ENCODE results near the gene NTM. TPM values are rescaled to one million over a fixed set of nuclear protein-coding genes. Genes with fewer than 3 reads are reported as not detected.

Gene NTM
- total RNA-seq, 2 experiments from 2014 or later, result not detected

GRCh38 chr11:131560287-131560686 is 189.9 kb downstream of the NTM start:
- POLR2A ChIA-PET, result no interaction called here
- no peaks in the 10 kb centered on the region for H3K27me3 Mint-ChIP-seq
- no peak for DNase-seq
- no peak overlapping the region for H3K4me3 Mint-ChIP-seq
- ATAC-seq (ENCODE audit: low read depth), result no peak
- no peak overlapping the region for H3K27ac Mint-ChIP-seq
- no peaks in the 10 kb centered on the region for H3K4me1 Mint-ChIP-seq
- no peaks in the 10 kb centered on the region for H3K36me3 Mint-ChIP-seq
- no peaks in the 10 kb centered on the region for H3K9me3 Mint-ChIP-seq

GRCh38 chr11:131561501-131561900 is 191.1 kb downstream of the NTM start:
- no peaks in the 10 kb centered on the region for H3K36me3 Mint-ChIP-seq
- POLR2A ChIA-PET, result no interaction called here

GRCh38 chr11:131561972-131562371 is 191.6 kb downstream of the NTM start:
- Mint-ChIP-seq H3K27ac (no peak overlapping the region), H3K27me3 (no peaks in the 10 kb centered on the region), H3K9me3 (no peaks in the 10 kb centered on the region), H3K36me3 (no peaks in the 10 kb centered on the region), H3K4me1 (no peaks in the 10 kb centered on the region), H3K4me3 (no peak overlapping the region)
- no peak for ATAC-seq (ENCODE audit: low read depth)
- POLR2A ChIA-PET, result no interaction called here
- DNase-seq, result no peak

More at GRCh38 chr11:131561501-131561900, 191.1 kb downstream of the NTM start:
- ATAC-seq (ENCODE audit: low read depth) (no peak), DNase-seq (no peak)
- Mint-ChIP-seq H3K27ac (no peak overlapping the region), H3K27me3 (no peaks in the 10 kb centered on the region), H3K4me1 (no peaks in the 10 kb centered on the region), H3K9me3 (no peaks in the 10 kb centered on the region), H3K4me3 (no peak overlapping the region)

- Mint-ChIP-seq H3K27ac (no peak overlapping the region), H3K36me3 (no peaks in the 10 kb centered on the region), H3K4me3 (no peak overlapping the region), H3K4me1 (no peaks in the 10 kb centered on the region), H3K27me3 (no peaks in the 10 kb centered on the region), H3K9me3 (no peaks in the 10 kb centered on the region)
- POLR2A ChIA-PET, result no interaction called here
- DNase-seq (no peak), ATAC-seq (ENCODE audit: low read depth) (no peak)
Observed at GRCh38 chr11:131568318-131568717, 197.9 kb downstream of the NTM start.

- Mint-ChIP-seq H3K27ac (no peak overlapping the region), H3K36me3 (no peaks in the 10 kb centered on the region), H3K4me3 (no peak overlapping the region), H3K4me1 (no peaks in the 10 kb centered on the region), H3K9me3 (no peaks in the 10 kb centered on the region), H3K27me3 (no peaks in the 10 kb centered on the region)
- DNase-seq (no peak), ATAC-seq (ENCODE audit: low read depth) (no peak)
- POLR2A ChIA-PET, result no interaction called here
Observed at GRCh38 chr11:131571571-131571970, 201.2 kb downstream of the NTM start.

GRCh38 chr11:131572423-131572822 is 202.0 kb downstream of the NTM start:
- H3K9me3 Mint-ChIP-seq, result no peaks in the 10 kb centered on the region
- POLR2A ChIA-PET, result no interaction called here
- no peaks in the 10 kb centered on the region for H3K4me1 Mint-ChIP-seq
- no peak for ATAC-seq (ENCODE audit: low read depth)
- no peak overlapping the region for H3K27ac Mint-ChIP-seq
- no peaks in the 10 kb centered on the region for H3K36me3 Mint-ChIP-seq
- no peak overlapping the region for H3K4me3 Mint-ChIP-seq
- H3K27me3 Mint-ChIP-seq, result no peaks in the 10 kb centered on the region
- DNase-seq, result no peak

GRCh38 chr11:131579932-131580387 is 209.5 kb downstream of the NTM start:
- Mint-ChIP-seq H3K36me3 (no peaks in the 10 kb centered on the region), H3K27ac (no peak overlapping the region), H3K9me3 (no peaks in the 10 kb centered on the region), H3K4me1 (no peaks in the 10 kb centered on the region), H3K27me3 (no peaks in the 10 kb centered on the region), H3K4me3 (no peak overlapping the region)
- no peak for ATAC-seq (ENCODE audit: low read depth)
- no peak for DNase-seq
- POLR2A ChIA-PET, result no interaction called here

- no peak for ATAC-seq (ENCODE audit: low read depth)
- no peak overlapping the region for H3K27ac Mint-ChIP-seq
- no peaks in the 10 kb centered on the region for H3K4me1 Mint-ChIP-seq
- POLR2A ChIA-PET, result no interaction called here
- no peak for DNase-seq
- H3K9me3 Mint-ChIP-seq, result no peaks in the 10 kb centered on the region
- H3K4me3 Mint-ChIP-seq, result no peak overlapping the region
- H3K27me3 Mint-ChIP-seq, result no peaks in the 10 kb centered on the region
- H3K36me3 Mint-ChIP-seq, result no peaks in the 10 kb centered on the region
Observed at GRCh38 chr11:131580476-131580875, 210.1 kb downstream of the NTM start.

DNA sequence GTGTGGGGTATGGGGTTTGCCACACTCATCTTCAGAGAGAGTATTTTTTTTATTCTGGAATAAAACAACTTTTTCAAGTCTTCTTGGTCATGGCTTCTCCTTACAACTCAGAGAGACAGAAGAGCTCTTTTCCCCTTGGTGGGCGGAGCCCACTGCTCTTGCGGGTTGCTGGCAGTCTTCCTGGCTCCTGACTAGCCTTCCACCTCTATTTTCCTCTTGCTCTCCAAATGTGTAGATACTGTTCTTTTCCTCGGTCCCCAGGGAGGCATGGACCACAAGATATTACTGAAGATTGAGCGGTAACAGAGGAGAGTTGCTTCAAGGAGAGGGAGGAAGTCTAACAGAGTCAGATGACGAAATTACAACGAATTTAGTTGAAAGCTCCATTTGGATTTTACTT is 210.6 kb downstream of the NTM start:
- POLR2A ChIA-PET, result no interaction called here
- Mint-ChIP-seq H3K4me1 (no peaks in the 10 kb centered on the region), H3K4me3 (no peak overlapping the region)

GRCh38 chr11:131582021-131582525 is 211.7 kb downstream of the NTM start:
- H3K27ac Mint-ChIP-seq, result no peak overlapping the region
- POLR2A ChIA-PET, result no interaction called here

More for the DNA sequence above, 210.6 kb downstream of the NTM start:
- ATAC-seq (ENCODE audit: low read depth), result no peak
- H3K27me3 Mint-ChIP-seq, result no peaks in the 10 kb centered on the region
- no peak overlapping the region for H3K27ac Mint-ChIP-seq
- H3K36me3 Mint-ChIP-seq, result no peaks in the 10 kb centered on the region
- H3K9me3 Mint-ChIP-seq, result no peaks in the 10 kb centered on the region
- DNase-seq, result no peak

GRCh38 chr11:131583421-131583820 is 213.0 kb downstream of the NTM start:
- Mint-ChIP-seq H3K4me3 (no peak overlapping the region), H3K4me1 (no peaks in the 10 kb centered on the region), H3K27ac (no peak overlapping the region), H3K36me3 (no peaks in the 10 kb centered on the region), H3K27me3 (no peaks in the 10 kb centered on the region), H3K9me3 (no peaks in the 10 kb centered on the region)
- DNase-seq (no peak), ATAC-seq (ENCODE audit: low read depth) (no peak)
- POLR2A ChIA-PET, result no interaction called here

More at GRCh38 chr11:131582021-131582525, 211.7 kb downstream of the NTM start:
- no peak for DNase-seq
- Mint-ChIP-seq H3K27me3 (no peaks in the 10 kb centered on the region), H3K4me1 (no peaks in the 10 kb centered on the region), H3K9me3 (no peaks in the 10 kb centered on the region), H3K36me3 (no peaks in the 10 kb centered on the region), H3K4me3 (no peak overlapping the region)
- ATAC-seq (ENCODE audit: low read depth), result no peak

GRCh38 chr11:131583938-131584337 is 213.5 kb downstream of the NTM start:
- Mint-ChIP-seq H3K27ac (no peak overlapping the region), H3K4me1 (no peaks in the 10 kb centered on the region), H3K4me3 (no peak overlapping the region), H3K27me3 (no peaks in the 10 kb centered on the region), H3K36me3 (no peaks in the 10 kb centered on the region), H3K9me3 (no peaks in the 10 kb centered on the region)
- POLR2A ChIA-PET, result no interaction called here
- no peak for ATAC-seq (ENCODE audit: low read depth)
- DNase-seq, result no peak

GRCh38 chr11:131584785-131585592 is 214.6 kb downstream of the NTM start:
- no peak overlapping the region for H3K4me3 Mint-ChIP-seq
- no peak for DNase-seq
- H3K36me3 Mint-ChIP-seq, result no peaks in the 10 kb centered on the region
- H3K27ac Mint-ChIP-seq, result no peak overlapping the region
- H3K4me1 Mint-ChIP-seq, result no peaks in the 10 kb centered on the region
- H3K27me3 Mint-ChIP-seq, result no peaks in the 10 kb centered on the region
- POLR2A ChIA-PET, result no interaction called here
- no peaks in the 10 kb centered on the region for H3K9me3 Mint-ChIP-seq
- no peak for ATAC-seq (ENCODE audit: low read depth)

GRCh38 chr11:131588057-131588456 is 217.6 kb downstream of the NTM start:
- DNase-seq (no peak), ATAC-seq (ENCODE audit: low read depth) (no peak)
- Mint-ChIP-seq H3K9me3 (no peaks in the 10 kb centered on the region), H3K36me3 (no peaks in the 10 kb centered on the region), H3K4me3 (no peak overlapping the region), H3K27ac (no peak overlapping the region), H3K27me3 (no peaks in the 10 kb centered on the region), H3K4me1 (no peaks in the 10 kb centered on the region)
- POLR2A ChIA-PET, result no interaction called here
